GM12878 (cell line): ENCODE results near the gene GIGYF1. TPM values are rescaled to one million over a fixed set of nuclear protein-coding genes. Genes with fewer than 3 reads are reported as not detected.

Experiments used
- ATAC-seq: fragments of 200-7000 bp; cut with Tn5 transposase; 3 replicates; pipeline ENCODE4 v1.9.1; 2020; ENCODE audit warnings: mild to moderate bottlenecking, moderate library complexity
- BruUV-seq: library from RNA; stranded (reverse); fragments of 400-500 nt; replicated peaks from 2 replicates; lab custom pipeline; 2021; lab: Mats Ljungman, UMichigan
- CTCF ChIA-PET: fragments of 300-600 bp; sonication (Branson Sonifier 250); formaldehyde crosslinking; extraction: SDS; loops from one replicate; lab custom pipeline; 2021; ENCODE audit warnings: inconsistent platforms; lab: Yijun Ruan, JAX
- POLR2A ChIA-PET: fragments of 350-600 bp; formaldehyde crosslinking; extraction: SDS; loops from one replicate; lab custom pipeline; 2021; ENCODE audit warnings: inconsistent platforms; lab: Charles Lee
- RAD21 ChIA-PET: fragments of 300-600 bp; sonication (Branson Sonifier 250); formaldehyde crosslinking; loops from one replicate; lab custom pipeline; 2023; ENCODE audit warnings: antibody characterized with exemption; ENCODE audit not compliant: unreplicated experiment; lab: Charles Lee
- SMC1A ChIA-PET: fragments of 300-600 bp; sonication (Branson Sonifier 250); formaldehyde crosslinking; loops from one replicate; lab custom pipeline; 2023; ENCODE audit not compliant: unreplicated experiment, uncharacterized antibody; lab: Charles Lee
- DNase-seq: peaks from one replicate; pipeline ENCODE4 v3.0.0-alpha.2; 2011; ENCODE audit warnings: low read depth, low spot score
- FAIRE-seq: peaks from 3 replicates; lab custom pipeline; 2011; peaks lifted over from hg19 to GRCh38; lab: Jason Lieb, UNC
- H2AFZ ChIP-seq: 2 replicates; pipeline ENCODE4 v1.6.0; 2011; ENCODE audit warnings: low read depth, low read length, control low read depth; ENCODE audit not compliant: control insufficient read depth
- H3K27ac ChIP-seq: 2 replicates; pipeline ENCODE4 v1.5.1; 2011; ENCODE audit warnings: control low read depth; ENCODE audit not compliant: control insufficient read depth, insufficient read depth
- H3K27me3 ChIP-seq, 2 experiments: replicated peaks in 1 of 2; 2 replicates each; pipeline versions ENCODE4 v1.6.0 to v1.6.1; 2011; ENCODE audit warnings: low read length in 1 of 2; ENCODE audit not compliant: control insufficient read depth in 2 of 2, insufficient read depth in 2 of 2
- H3K36me3 ChIP-seq, 2 experiments: 2 replicates each; pipeline ENCODE4 v1.5.1; 2011; ENCODE audit warnings: low read length in 1 of 2; ENCODE audit not compliant: control insufficient read depth in 2 of 2, insufficient read depth in 2 of 2
- H3K4me1 ChIP-seq: 2 replicates; pipeline ENCODE4 v1.6.1; 2011; ENCODE audit warnings: mild to moderate bottlenecking, low read length, moderate library complexity, mixed read lengths; ENCODE audit not compliant: control insufficient read depth, insufficient read depth
- H3K4me2 ChIP-seq: 2 replicates; pipeline ENCODE4 v1.6.0; 2011; ENCODE audit warnings: control low read depth; ENCODE audit not compliant: control insufficient read depth, insufficient read depth
- H3K4me3 ChIP-seq: fragments of 200-600 bp; sonication (generic); 2 replicates; pipeline ENCODE4 v1.5.1; 2016
- H3K79me2 ChIP-seq: 2 replicates; pipeline ENCODE4 v1.6.0; 2011; ENCODE audit warnings: low read length; ENCODE audit not compliant: control insufficient read depth, insufficient read depth
- H3K9ac ChIP-seq: 2 replicates; pipeline ENCODE4 v1.8.0; 2011; ENCODE audit warnings: low read length, control low read depth, mixed read lengths; ENCODE audit not compliant: control insufficient read depth, insufficient read depth
- H3K9me3 ChIP-seq: replicated peaks from 3 replicates; pipeline ENCODE4 v1.5.1; 2011; ENCODE audit warnings: mild to moderate bottlenecking, low read length; ENCODE audit not compliant: control insufficient read depth, insufficient read depth
- H4K20me1 ChIP-seq: 2 replicates; pipeline ENCODE4 v1.6.0; 2011; ENCODE audit not compliant: control insufficient read depth, insufficient read depth
- CBX3 ChIP-seq: fragments of 200-600 bp; sonication (generic); IDR thresholded peaks from 2 replicates; pipeline ENCODE4 v1.6.1; 2016; ENCODE audit warnings: low read depth, borderline replicate concordance
- CHD2 ChIP-seq: IDR thresholded peaks from 2 replicates; pipeline ENCODE4 v1.6.1; 2011; ENCODE audit warnings: low read depth, low read length, improper control_type of control experiment, borderline replicate concordance
- CHD4 ChIP-seq: fragments of 200-600 bp; sonication (generic); IDR thresholded peaks from 2 replicates; pipeline ENCODE4 v1.6.1; 2016; ENCODE audit warnings: mild to moderate bottlenecking
- EP300 ChIP-seq, 2 experiments: fragments of 150-350 bp in 1 of 2; IDR thresholded peaks; 2 replicates each; pipeline ENCODE4 v1.6.1; 2011 to 2012; ENCODE audit warnings: low read depth in 2 of 2, low read length in 2 of 2, borderline replicate concordance in 1 of 2, improper control_type of control experiment in 1 of 2, inconsistent platforms in 1 of 2; ENCODE audit not compliant: control insufficient read depth in 1 of 2
- FOXM1 ChIP-seq: IDR thresholded peaks from 2 replicates; pipeline ENCODE4 v1.6.1; 2012; ENCODE audit warnings: low read depth, mild to moderate bottlenecking, inconsistent platforms, low read length, moderate library complexity
- HCFC1 ChIP-seq: fragments of 150-350 bp; IDR thresholded peaks from 2 replicates; pipeline ENCODE4 v1.6.1; 2014; ENCODE audit warnings: low read length
- JUNB ChIP-seq: IDR thresholded peaks from 2 replicates; pipeline ENCODE4 v1.6.1; 2016; ENCODE audit warnings: antibody characterized with exemption, mild to moderate bottlenecking
- JUND ChIP-seq: IDR thresholded peaks from 2 replicates; pipeline ENCODE4 v1.6.1; 2012; ENCODE audit warnings: low read depth, mild to moderate bottlenecking, low read length, improper control_type of control experiment, moderate library complexity
- KDM1A ChIP-seq: fragments of 200-600 bp; sonication (generic); IDR thresholded peaks from 2 replicates; pipeline ENCODE4 v1.6.1; 2016; ENCODE audit warnings: borderline replicate concordance
- MEF2A ChIP-seq: IDR thresholded peaks from 2 replicates; pipeline ENCODE4 v1.6.1; 2011; ENCODE audit warnings: low read depth, mild to moderate bottlenecking, low read length, moderate library complexity; ENCODE audit not compliant: insufficient read depth
- RAD21 ChIP-seq: IDR thresholded peaks from 2 replicates; pipeline ENCODE4 v1.6.1; 2011; ENCODE audit warnings: mild to moderate bottlenecking, low read depth, low read length, moderate library complexity; ENCODE audit not compliant: insufficient read depth
- SIN3A ChIP-seq: IDR thresholded peaks from 2 replicates; pipeline ENCODE4 v1.6.1; 2012; ENCODE audit warnings: low read depth, low read length, improper control_type of control experiment
- SUZ12 ChIP-seq: fragments of 200-600 bp; sonication (generic); IDR thresholded peaks from one replicate; pipeline ENCODE4 v1.6.1; 2018; ENCODE audit warnings: antibody characterized with exemption, mild to moderate bottlenecking; ENCODE audit not compliant: unreplicated experiment
- ZNF384 ChIP-seq: IDR thresholded peaks from 2 replicates; pipeline ENCODE4 v1.6.1; 2012; ENCODE audit warnings: low read depth, mild to moderate bottlenecking, low read length, improper control_type of control experiment, borderline replicate concordance
- ZNF687 ChIP-seq: fragments of 450-650 bp; IDR thresholded peaks from 2 replicates; pipeline ENCODE4 v1.6.1; 2017; ENCODE audit warnings: mild to moderate bottlenecking, moderate library complexity
- WGBS: methylation state at CpG from one replicate; pipeline ENCODE4 v1.1.6; 2016; ENCODE audit warnings: low lambda C conversion rate; ENCODE audit not compliant: insufficient replicate concordance, insufficient coverage; ENCODE audit errors: missing lambda C conversion rate; 5-methylcytosine and 5-hydroxymethylcytosine counted together
- in situ Hi-C: fragments of 300-500 bp; cut with MboI; formaldehyde crosslinking; loops from 9 replicates; pipeline ENCODE4 v1.14.3; 2018; ENCODE audit warnings: mixed read lengths
- intact Hi-C: fragments of 100-400 bp; cut with micrococcal nuclease; formaldehyde crosslinking; loops from one replicate; pipeline ENCODE4 v1.14.2; 2022; ENCODE audit not compliant: unreplicated experiment
- polyA plus RNA-seq, 11 experiments: library from polyadenylated mRNA; depleted of rRNA in 4 of 11; unstranded in 6 of 11; stranded (reverse) in 5 of 11; fragments of >200 nt; fragmentation: Nextera tagmentation in 4 of 11; fragmentation: Illumina TruSeq in 1 of 11; extraction: Ambion mirVana in 4 of 11; extraction: Trizol in 1 of 11; gene quantifications; 1 replicate in 1 of 11; 2 replicates in 10 of 11; pipeline versions ENCODE4 v1.2.1 to v1.2.3, GENCODE V29; 2011 to 2016; ENCODE audit warnings: inconsistent platforms in 2 of 11, missing spikeins in 2 of 11, low read depth in 1 of 11
- total RNA-seq, 4 experiments: library from RNA; depleted of rRNA in 3 of 4; stranded (reverse); fragments of >200 nt in 3 of 4; fragmentation: Illumina TruSeq in 1 of 4; extraction: Trizol in 1 of 4; gene quantifications; 2 replicates each; pipeline versions ENCODE4 v1.2.1 to v1.2.3, GENCODE V29; 2013 to 2021

GIGYF1 gene
- total and polyA plus RNA-seq, 10 of the 15 experiments (the other 5 are each of a cell fraction or from before 2014, with no cell fraction given) = 0.31 to 47.2 (median 9.9) TPM

DNA sequence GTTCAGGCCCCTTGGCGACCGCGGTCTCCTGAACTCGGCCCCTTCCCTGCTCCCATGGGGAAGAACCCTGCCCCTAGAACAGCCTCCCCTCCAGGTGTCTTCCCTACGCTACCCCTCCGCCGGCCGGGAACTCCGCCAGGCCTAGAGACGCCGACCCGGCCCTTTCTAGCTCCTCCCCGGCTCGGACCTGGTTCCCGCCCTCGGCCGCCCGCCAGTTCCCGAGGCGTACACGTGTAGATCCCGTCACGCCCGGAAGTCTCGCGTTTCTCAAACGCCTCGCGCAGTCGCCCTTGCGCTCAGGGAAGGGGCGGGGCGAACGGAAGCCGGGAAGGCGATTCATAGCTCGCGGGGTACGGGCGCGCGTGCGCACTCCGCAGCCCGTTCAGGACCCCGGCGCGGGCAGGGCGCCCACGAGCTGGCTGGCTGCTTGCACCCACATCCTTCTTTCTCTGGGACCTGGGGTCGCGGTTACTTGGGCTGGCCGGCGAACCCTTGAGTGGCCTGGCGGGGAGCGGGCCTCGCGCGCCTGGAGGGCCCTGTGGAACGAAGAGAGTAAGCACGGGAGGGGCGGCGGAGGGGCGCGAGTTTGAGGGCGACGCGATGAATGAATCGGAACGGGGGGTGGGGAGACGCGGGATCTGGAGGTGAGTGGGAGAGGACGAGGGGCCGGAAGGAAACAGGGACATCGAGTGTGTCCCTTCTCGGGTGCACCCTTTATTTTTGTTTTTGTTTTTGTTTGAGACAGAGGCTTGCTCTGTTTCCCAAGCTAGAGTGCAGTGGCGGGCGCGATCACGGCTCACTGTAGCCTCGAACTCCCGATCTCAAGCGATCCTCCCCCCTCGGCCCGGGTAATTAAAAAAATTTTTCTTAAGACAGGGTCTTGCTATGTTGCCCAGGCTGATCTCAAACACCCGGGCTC is 12.0 kb upstream of the GIGYF1 start, which contains the start of gene POP7:
TSS of gene POP7 (plus strand) at position 369 of the 919 bp plus-strand sequence. CDS start 710 bp downstream, outside the sequence.
- POLR2A ChIA-PET = interaction anchor here (0.6 to 2.3 kb wide), 15 partner anchors 8 to 437 kb away, joined by 3 to 29 read pairs (median 6); partner anchors contain the start of genes FBXO24, GIGYF1, LRCH4 and MOSPD3
- CTCF ChIA-PET = interaction anchor here (0.6 to 6.1 kb wide), 46 partner anchors 9 to 1546 kb away, joined by 3 to 134 read pairs (median 5); partner anchors contain the start of genes FBXO24, GIGYF1, GNB2 and MOSPD3
- no peaks in the 10 kb centered on the region for H4K20me1 ChIP-seq
- peak within 1 kb of the TSS; percentile 91 for H3K4me2 ChIP-seq
- H3K9me3 ChIP-seq = no peaks in the 10 kb centered on the region
- H2AFZ ChIP-seq = peak within 1 kb of the TSS; percentile 89
- no peaks in the 10 kb centered on the region for H3K27me3 ChIP-seq
- 1% methylated on average over 84 of the region's 86 CpGs for WGBS
- RAD21 ChIA-PET = interaction anchor here (0.6 to 2.8 kb wide), 22 partner anchors 11 to 485 kb away, joined by 3 to 56 read pairs (median 4); partner anchors contain the start of genes EPO, FBXO24, GIGYF1 and GNB2
- peaks cover 18% of the 10 kb centered on the region for H3K79me2 ChIP-seq
- intact Hi-C loops (loop anchor here (1.0 to 5.0 kb wide), 2 partner anchors 74 to 146 kb away; partner anchors contain the start of gene SLC12A9), in situ Hi-C loops (loop anchor here (10.0 kb wide), 1 partner anchor 149 kb away; the partner anchor contains the start of gene SLC12A9)
- FAIRE-seq (peak; percentile 90), DNase-seq (peak; percentile 90), ATAC-seq (peak; percentile 98)
- peaks cover 0 to 5% of the 10 kb centered on the region in 2 experiments; a peak in 2 of 4 replicates for H3K36me3 ChIP-seq
- H3K27ac ChIP-seq = peak within 1 kb of the TSS; percentile 93
- peak within 1 kb of the TSS; percentile 97 for H3K4me3 ChIP-seq
- H3K9ac ChIP-seq = peak within 1 kb of the TSS; percentile 94
- SMC1A ChIA-PET = interaction anchor here (1.1 to 3.1 kb wide), 10 partner anchors 10 to 184 kb away, joined by 3 to 44 read pairs (median 10); partner anchors contain the start of genes FBXO24, GIGYF1, LRCH4 and MOSPD3
- peaks cover 13% of the 10 kb centered on the region for H3K4me1 ChIP-seq
- TSS peak; percentile 94 for BruUV-seq
- TF ChIP-seq EP300 (IDR thresholded peaks at IDR 0.05; ENCODE audit: borderline replicate concordance in 1 of 2, control insufficient read depth in 1 of 2, low read depth in 2 of 2, low read length in 2 of 2) (no peak), JUNB (no peak), CBX3 (no peak), HCFC1 (peak; percentile 63; the same call in 1 of the 2 replicates), SUZ12 (no peak), RAD21 (no peak), ZNF384 (no peak), KDM1A (no peak), FOXM1 (no peak), ZNF687 (no peak; the same call in 1 of the 2 replicates), JUND (0 out of 2 replicates have a peak, but pooled peaks have one; percentile 6), SIN3A (peak; percentile 47; the same call in 1 of the 2 replicates), CHD2 (peak; percentile 99), CHD4 (no peak), MEF2A (no peak)
